CD4-positive, alpha-beta T cell treated with Interleukin-2 at 100 ng/mL for 4 hours (primary cell): Measurements from ENCODE around the gene CYP26C1.

Experiments
- DNase-seq: peaks from one replicate; pipeline ENCODE4 v3.0.0-alpha.2; 2020; ENCODE audit warnings: low spot score

Gene CYP26C1, protein sequence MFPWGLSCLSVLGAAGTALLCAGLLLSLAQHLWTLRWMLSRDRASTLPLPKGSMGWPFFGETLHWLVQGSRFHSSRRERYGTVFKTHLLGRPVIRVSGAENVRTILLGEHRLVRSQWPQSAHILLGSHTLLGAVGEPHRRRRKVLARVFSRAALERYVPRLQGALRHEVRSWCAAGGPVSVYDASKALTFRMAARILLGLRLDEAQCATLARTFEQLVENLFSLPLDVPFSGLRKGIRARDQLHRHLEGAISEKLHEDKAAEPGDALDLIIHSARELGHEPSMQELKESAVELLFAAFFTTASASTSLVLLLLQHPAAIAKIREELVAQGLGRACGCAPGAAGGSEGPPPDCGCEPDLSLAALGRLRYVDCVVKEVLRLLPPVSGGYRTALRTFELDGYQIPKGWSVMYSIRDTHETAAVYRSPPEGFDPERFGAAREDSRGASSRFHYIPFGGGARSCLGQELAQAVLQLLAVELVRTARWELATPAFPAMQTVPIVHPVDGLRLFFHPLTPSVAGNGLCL

DNA sequence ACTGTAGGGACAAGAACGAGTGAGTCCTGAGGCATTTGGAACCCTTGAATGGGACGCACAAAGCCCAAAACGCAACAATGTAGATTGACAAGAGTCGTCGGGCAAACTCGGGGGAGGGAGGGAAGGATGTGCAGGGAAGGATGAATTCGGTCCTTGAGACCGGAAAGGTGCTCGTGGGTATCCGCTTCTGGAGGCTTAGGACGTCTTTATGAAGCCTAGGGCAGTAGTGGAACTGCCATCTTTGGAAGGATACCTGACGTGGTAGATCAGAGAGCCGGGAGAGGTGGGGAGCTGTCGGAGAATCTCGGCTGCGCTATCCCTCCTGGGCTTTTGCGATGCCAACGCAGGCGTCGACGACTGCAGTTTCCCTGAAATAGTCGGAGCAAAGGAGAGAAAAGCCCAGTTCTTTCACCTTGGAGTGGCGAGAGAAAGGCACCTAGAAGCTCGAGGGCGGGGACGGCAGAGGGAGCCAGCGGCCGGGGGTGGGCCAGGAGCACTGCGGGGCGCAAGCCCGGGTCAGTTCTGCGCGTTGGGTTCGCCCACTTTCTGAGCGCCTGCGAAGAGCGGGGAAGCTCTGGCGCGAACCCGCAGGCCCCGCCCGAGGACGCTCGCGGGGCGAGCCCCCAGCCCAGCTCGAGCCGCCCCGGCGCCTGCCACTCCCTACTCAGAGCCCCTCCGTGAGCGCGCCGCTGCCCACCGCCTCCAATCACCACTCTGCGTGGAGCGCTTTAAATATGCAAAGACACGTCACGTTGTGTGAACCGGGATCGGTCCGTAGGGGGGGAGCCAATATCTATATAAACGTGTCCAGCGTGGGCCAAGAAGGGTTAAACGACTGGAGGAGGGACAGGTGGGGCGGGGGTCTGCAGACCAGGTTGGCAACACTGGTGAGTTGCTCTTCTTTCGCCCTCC, at the start of gene CYP26C1:
CYP26C1 (plus strand) TSS at position 824 of the 912 bp plus-strand sequence. CDS start 466 bp downstream, outside the sequence.
- DNase-seq: no peak

DNA sequence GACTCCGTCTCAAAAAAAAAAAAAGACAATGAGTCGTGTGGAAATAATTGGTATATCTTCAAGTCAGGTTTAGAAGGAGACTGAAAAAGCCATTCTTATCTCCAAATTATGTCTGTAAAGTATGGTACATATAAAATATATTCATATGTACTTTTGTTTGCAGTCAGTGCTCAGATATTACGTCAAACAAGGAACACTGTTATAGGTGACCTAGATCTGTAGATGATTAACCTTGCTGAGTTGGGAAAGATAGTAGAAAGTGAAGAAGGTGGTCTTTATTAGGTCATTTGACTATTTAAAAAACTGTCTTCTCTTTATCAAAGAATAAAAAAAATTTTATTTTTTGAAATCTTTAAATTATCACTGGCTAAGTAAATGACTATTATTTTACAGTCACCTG, 44.9 kb upstream of the CYP26C1 start:
- no peak for DNase-seq

DNA sequence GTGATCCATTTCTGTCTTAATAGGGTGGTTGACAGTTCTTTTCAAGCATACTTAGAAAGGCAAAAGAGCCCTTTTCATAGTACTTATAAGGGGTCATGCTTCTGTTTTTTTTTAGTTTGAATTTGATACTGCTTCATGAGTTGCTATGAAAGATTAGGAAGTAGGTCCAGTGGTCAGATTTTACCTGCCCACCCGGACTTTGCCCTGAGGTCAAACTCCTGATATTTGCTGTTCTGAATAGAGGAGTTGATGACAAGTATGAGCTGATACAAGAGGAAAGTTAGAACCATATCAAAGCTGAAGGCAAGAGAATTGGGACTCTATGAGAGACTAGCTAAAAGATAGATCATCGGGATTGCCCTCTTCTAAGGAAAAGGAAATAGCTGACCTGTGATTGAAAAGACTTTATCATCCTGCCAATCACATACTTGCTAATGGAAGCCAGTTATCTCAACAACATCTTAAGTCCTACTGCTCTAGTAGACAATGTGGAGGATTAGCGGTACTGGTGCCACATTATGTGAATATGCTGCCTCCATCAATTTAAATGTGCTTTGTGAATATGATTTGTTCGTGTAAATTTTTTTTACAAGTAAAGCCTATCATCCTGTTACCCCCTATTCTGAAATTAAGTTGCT, 37.5 kb upstream of the CYP26C1 start:
- DNase-seq: no peak

DNA sequence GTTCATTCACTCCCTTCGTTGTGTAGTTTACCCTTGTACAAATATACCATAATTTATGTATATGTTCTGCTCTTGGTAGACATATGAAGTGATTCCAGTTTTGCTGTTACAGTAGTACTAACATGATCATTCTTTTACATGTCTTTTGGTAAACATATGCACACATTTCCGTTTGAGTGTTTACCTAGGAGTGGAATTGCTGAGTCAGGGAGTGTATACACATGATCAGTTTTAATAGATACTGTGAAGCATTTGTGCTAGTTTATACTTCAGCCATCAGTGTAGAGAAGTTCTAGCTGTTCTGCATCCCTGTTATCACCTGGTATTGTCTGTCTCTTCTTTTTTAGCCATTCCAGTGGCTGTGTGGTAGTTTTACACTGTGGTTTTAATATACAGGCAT, 34.5 kb upstream of the CYP26C1 start:
- no peak for DNase-seq

DNA sequence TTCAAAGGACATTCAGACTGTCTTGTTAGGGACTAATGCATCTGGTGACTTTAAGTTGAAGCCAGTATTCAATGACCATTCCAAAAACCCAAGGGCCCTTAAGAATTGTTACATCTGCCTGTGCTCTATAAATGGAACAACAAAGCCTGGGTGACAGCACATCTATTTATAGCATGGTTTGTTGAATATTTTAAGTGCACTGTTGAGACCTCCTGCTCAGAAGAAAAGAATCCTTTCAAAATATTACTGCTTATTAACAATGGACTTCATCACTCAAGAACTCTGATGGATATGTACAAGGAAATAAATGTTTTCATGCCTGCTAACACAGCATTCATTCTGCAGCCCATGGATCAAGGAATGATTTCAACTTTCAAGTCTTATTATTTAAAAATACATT, 33.1 kb upstream of the CYP26C1 start:
- no peak for DNase-seq

DNA sequence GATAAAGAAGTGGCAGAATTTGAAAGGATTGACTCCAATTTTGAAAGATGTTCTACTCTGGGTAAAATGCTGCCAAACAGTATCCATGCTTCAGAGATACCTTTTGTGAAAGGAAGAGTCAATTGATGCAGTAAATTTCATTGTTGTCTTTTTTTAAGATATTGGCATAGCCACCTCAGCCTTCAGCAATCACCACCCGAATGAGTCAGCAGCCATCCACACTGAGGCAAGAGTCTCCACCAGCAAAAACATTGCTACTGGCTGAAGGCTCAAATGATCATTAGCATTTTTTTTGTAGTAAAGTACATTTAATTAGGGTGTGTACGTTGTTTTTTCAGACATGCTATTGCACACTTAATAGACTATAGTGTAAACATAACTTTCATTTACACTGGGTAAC, 31.7 kb upstream of the CYP26C1 start:
- no peak for DNase-seq

DNA sequence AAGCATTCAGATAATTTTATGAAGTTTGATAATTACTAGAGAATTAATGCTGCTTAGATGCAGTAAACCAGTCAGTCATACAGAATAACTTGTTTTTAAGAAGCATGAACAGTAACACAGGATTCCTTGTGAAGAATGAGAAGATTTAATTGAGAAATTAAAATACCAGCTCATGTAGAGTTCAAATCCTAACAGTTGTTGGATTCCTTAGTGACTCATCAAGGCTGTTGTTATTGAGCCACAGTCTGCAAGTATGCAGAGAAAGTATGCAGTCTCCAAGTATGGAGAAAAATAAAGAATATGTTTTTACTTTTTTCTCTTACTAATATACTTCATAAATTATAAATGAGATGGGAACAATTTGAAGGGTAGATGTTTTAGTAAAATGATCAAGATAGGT, 30.2 kb upstream of the CYP26C1 start:
- no peak for DNase-seq

DNA sequence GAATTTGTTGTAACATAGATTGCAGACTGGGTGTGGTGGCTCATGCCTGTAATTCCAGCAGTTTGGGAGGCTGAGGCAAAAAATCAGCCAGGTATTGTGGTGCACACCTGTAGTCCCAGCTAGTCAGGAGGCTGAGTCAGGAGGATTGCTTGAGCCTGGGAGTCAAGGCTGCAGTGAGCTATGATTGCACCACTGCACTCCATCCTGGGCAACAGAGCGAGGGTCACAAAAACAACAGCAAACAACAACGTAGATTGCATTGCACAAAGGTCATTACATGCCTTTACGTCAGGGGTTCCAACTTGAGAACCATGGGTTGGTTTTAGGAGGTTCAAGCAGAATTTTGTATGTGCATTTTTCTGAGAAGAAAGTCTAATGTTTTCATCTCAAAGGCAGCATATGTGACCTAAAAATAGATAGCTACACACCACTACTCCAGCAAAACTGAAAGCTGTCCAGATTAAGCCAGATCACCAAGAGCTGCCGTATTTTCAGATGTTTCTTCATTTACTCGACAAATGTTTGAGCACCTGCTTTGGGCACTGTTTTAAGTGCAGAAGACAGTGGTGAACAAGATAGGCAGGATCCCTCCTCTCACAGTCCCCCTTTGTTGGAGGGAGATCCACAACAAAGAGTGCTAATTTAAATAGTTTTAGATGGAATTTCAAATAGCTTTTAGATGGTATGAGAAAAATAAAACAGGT, 28.3 kb upstream of the CYP26C1 start:
- DNase-seq: no peak

DNA sequence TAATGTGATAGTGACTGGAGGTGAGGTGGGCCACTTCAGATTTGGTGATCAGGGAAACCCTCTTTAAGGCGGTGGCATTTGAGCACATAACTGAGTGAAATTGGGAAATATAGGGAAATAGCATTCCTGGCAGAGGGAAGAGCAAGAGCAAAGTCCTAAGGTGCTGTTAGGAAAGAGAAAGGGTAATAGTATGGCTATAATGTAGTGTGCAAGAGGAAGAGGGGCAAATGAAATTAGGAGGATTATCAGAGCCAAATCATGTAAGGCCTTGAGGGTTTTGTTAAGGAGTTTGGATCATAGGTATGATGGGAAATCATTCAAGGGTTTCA, 27.8 kb upstream of the CYP26C1 start:
- DNase-seq: no peak

DNA sequence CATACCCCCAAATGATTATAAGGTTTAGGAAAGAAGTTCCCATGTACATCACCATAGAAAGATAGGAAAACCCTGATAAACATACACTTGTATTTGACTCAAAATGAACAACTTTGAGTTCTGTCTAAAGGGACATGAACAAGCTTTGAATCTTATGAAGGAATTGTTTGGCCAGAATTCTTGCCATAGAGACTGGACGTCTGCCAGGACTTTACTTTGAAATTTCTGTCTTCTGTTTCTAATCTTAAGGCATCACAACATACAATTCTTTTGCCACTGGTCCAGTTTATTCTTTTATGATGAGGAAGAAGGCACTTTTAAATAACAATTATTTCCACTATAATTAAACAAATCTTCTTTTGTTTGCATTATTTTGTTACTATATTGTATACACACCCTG, 26.2 kb upstream of the CYP26C1 start:
- DNase-seq: no peak

DNA sequence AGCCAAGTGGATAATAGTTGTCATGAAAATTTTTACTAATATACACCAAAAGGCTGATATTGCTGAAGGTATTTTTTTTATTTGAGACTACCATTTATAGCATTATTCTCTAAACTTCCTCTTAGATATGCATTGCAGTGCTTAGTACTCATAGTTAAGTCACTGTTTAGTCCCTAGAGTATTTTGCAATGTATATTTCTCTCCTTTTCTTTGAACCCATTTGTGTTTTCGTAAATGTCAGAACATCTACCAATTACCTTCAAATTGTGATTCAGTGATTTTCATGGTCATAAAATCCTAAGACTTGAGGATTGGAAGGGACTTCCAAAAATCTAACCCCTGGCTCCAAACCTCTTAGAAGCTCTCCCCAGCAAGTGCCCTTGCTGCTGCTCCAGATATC, 21.5 kb upstream of the CYP26C1 start:
- no peak for DNase-seq

DNA sequence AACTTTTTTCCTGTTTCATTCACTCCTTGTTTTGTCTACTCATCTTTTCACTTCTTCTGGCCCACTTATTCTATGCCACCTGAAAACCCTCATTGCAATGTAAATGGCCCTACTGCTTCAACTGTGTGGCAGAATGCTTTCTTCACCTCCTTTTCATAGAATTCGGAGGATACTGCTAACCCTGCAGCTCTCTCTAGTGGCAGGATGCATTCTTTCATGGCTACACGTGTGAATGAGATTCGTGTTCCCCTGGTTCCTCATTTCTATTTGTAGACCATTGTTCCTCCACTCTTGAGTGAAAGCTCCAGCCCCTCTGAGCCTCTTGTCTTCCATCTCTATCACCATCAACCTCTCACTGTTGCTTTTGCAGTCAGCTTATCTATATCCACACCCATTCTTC, 20.9 kb upstream of the CYP26C1 start:
- DNase-seq: no peak

DNA sequence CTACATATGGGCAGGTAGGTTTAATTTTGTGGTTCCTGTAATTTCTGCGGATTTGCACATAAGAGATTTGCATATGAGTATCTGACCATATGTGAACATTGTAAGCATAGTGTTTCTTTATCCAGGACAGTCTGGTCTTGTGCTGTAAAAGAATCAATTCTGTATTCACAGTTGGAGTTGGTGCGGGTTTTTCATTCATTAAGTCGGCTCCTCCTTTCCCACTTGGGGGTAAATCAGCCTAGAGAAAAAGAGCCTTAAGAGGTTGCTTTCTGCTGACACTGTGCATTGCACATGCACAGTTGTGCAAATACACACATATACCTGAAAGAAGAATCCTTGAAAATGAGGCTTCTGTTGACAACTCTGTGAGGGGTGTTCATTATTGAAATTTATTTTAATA, 6.1 kb upstream of the CYP26C1 start:
- DNase-seq: no peak

DNA sequence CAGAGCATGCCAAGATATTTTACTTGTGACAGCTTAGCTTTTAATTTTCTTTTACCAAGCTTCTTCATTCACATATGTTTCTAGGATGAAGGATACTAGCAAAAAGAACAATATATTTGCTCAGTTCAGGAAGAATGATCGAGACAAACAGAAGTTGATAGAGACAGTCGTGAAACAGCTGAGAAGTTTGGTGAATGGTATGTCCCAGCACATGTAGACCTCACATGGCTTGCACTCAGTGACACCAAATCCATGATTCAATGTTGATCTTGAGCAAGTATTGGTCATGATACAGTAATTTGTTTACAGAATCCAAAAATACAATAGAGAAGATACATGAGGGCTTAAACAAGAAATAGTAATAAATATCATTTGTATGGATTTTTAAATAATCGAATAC, 2.5 kb upstream of the CYP26C1 start:
- DNase-seq: no peak

DNA sequence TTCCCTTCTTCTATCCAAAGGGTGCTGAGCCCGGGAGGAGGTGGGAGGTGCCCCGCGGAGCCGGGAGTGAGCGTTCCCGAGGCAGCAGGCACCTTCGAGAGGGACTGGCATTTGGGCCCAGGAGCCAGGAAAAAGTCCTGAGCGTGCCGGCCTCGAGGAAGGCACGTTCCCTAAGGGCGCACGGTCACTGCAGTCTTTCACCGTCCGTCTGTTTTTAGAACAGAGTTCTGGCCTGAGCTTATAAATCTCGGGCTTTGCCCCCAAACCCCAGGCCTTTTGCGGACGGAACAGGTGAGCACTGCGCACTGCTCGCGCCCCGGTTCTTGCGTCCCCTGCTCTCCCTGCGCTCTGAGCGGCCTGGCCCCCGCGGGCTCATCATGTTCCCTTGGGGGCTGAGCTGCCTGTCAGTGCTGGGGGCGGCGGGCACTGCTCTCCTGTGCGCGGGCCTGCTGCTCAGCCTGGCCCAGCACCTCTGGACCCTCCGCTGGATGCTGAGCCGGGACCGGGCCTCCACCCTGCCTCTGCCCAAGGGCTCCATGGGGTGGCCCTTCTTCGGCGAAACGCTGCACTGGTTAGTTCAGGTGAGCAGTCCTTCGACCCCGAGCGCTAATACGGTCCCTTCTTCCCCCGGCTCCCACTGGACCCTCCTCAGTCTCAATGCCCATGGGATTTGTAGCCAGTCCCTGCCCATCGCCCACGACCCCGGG, 442 bp downstream of the CYP26C1 start:
- DNase-seq: no peak

DNA sequence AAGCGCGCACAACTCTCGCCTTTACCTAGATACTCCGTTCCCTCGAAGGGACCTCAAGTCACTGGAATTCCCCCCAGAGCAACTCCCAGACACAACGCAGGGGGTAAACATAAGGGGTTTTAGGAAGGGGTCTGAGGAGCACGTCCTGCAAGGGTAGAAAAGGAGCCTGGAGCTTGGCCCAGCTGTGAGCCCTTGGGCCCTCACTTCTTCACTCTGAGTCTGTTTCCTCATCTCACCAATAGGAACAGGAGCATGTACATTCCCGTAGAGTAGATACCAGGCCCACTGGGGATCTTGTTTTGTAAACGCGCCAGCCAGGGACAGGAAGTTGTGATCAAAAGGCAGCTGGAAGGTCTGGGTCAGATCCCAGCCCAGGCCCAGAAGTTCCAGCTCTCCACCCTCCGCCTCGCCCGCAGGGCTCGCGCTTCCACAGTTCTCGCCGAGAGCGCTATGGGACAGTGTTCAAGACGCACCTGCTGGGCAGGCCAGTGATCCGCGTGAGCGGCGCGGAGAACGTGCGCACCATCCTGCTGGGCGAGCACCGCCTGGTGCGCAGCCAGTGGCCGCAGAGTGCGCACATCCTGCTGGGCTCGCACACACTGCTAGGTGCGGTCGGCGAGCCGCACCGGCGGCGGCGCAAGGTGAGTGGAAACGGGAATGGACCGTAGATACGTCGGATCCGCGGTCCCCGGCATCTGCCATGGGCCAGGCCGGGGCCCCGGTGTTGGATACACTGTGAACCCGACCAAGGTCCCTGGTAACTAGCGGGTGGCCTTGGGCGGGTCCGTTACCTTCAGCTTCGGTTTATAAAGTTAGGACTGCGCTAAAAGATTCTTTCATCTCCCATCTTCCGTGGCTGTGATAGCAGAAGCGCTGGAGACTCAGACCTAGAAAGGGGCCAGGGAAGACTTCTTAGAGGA, 1.3 kb downstream of the CYP26C1 start:
- DNase-seq: no peak

DNA sequence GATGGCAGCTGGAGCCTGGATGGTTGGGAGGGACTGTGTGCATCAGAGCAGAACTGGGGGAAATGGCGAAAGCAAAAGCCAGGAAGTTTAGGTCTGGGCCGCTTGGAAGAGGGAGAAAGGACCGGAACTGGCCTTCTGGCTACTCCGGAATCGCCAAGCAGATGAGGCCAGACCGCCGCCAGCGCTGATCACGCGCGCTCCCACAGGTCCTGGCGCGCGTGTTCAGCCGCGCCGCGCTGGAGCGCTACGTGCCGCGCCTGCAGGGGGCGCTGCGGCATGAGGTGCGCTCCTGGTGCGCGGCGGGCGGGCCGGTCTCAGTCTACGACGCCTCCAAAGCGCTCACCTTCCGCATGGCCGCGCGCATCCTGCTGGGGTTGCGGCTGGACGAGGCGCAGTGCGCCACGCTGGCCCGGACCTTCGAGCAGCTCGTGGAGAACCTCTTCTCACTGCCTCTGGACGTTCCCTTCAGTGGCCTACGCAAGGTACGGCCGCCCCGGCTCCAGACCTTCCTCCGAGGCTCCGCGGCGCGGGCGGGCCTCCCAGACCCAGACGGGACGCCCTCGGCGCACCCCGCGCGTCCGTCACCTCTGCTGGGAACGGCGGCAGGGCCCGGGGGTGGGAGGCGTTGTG, 2.0 kb downstream of the CYP26C1 start:
- DNase-seq: peak; percentile 10

DNA sequence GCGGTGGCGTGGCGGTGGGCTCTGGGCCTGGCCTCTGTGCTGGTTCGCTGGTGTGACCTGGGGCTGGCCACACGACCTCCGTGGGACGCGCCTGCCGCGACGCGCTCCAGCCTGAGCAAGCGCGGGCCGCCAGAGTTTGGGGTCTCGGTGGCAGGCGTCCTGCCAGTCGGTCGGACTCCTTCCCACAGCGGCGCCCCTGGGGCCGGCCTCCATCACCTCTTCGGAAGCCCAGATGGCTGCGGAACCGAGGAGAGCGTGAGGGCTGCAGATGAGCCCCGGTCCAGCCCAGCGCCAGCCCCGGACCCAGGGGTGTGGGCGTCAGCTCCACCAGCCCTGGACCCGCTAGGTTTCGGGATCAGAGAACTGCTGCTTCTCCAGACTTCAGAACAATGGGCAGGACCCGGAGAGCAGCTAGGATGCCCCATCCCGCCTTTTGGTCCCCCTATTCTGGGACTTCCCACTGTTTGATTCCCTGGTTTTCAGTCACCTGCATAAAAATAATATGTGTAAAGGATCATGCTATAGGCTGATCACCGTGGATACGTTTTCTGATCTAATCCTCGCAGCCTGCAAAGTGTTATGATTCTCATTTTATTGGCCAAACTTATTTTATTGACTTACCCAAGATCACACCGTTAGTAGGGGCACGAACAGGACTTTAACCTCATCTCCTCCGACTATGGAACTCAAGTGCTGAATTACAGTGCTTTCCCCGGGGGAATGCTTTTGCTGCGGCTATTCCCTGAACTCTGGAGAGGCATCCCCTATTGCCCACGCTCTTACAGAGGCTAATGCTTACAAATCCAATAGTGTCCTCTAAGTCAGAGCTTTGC, 2.8 kb downstream of the CYP26C1 start:
- DNase-seq: no peak
